GM12873 (cell line): Measurements from ENCODE around the gene ATP10B.

ENCODE experiments used
- CTCF ChIP-seq: IDR thresholded peaks from 2 replicates; pipeline ENCODE4 v1.5.1; 2012; ENCODE audit warnings: low read depth, mild to moderate bottlenecking, moderate library complexity, low read length, control low read depth; ENCODE audit not compliant: insufficient read depth; ENCODE audit errors: missing control alignments

Gene ATP10B

GRCh38 chr5:160693831-160694465 lies 158.1 kb downstream of the ATP10B start:
- TF ChIP-seq CTCF = no peak

- TF ChIP-seq CTCF = no peak
Observed at GRCh38 chr5:160692271-160692670, 159.7 kb downstream of the ATP10B start.

GRCh38 chr5:160685695-160686094 lies 166.3 kb downstream of the ATP10B start:
- peak; percentile 62 for TF ChIP-seq CTCF

- TF ChIP-seq CTCF = no peak
Observed at GRCh38 chr5:160685219-160685618, 166.8 kb downstream of the ATP10B start.

GRCh38 chr5:160679567-160680309 lies 172.3 kb downstream of the ATP10B start:
- TF ChIP-seq CTCF = no peak

- no peak for TF ChIP-seq CTCF
Observed at GRCh38 chr5:160675988-160676387, 176.0 kb downstream of the ATP10B start.

- TF ChIP-seq CTCF = no peak
Observed at GRCh38 chr5:160674901-160675300, 177.1 kb downstream of the ATP10B start.
